ENCODE results near the gene RIOX2. TPM values are rescaled to one million over a fixed set of nuclear protein-coding genes. Genes with fewer than 3 reads are reported as not detected.

RIOX2 gene
- total RNA-seq, 1 donor, result 32.7 TPM

- no peak for DNase-seq (ENCODE audit: low read depth)
- TF ChIP-seq CTCF (IDR thresholded peaks at IDR 0.05; ENCODE audit: insufficient read depth, low read length), result no peak
- H3K4me3 ChIP-seq (ENCODE audit: low read depth, low read length), result no peak overlapping the region
These were observed 38.1 kb upstream of the RIOX2 start for GRCh38 chr3:98010194-98010882.

- TF ChIP-seq CTCF (IDR thresholded peaks at IDR 0.05; ENCODE audit: insufficient read depth, low read length), result no peak
- H3K4me3 ChIP-seq (ENCODE audit: low read depth, low read length), result no peak overlapping the region
- no peak for DNase-seq (ENCODE audit: low read depth)
These were observed 36.6 kb upstream of the RIOX2 start for GRCh38 chr3:98008855-98009254.

- DNase-seq (ENCODE audit: low read depth), result no peak
- TF ChIP-seq CTCF (IDR thresholded peaks at IDR 0.05; ENCODE audit: insufficient read depth, low read length), result no peak
- no peak overlapping the region for H3K4me3 ChIP-seq (ENCODE audit: low read depth, low read length)
These were observed 33.2 kb upstream of the RIOX2 start for GRCh38 chr3:98005438-98005837.

- no peak for TF ChIP-seq CTCF (IDR thresholded peaks at IDR 0.05; ENCODE audit: insufficient read depth, low read length)
- no peak for DNase-seq (ENCODE audit: low read depth)
- H3K4me3 ChIP-seq (ENCODE audit: low read depth, low read length), result no peak overlapping the region
These were observed 32.5 kb upstream of the RIOX2 start for GRCh38 chr3:98004721-98005120.

GRCh38 chr3:98003306-98003969 lies 31.2 kb upstream of the RIOX2 start:
- no peak for DNase-seq (ENCODE audit: low read depth)
- no peak for TF ChIP-seq CTCF (IDR thresholded peaks at IDR 0.05; ENCODE audit: insufficient read depth, low read length)

GRCh38 chr3:98002717-98003116 lies 30.5 kb upstream of the RIOX2 start:
- TF ChIP-seq CTCF (IDR thresholded peaks at IDR 0.05; ENCODE audit: insufficient read depth, low read length), result no peak
- no peak for DNase-seq (ENCODE audit: low read depth)

More at GRCh38 chr3:98003306-98003969, 31.2 kb upstream of the RIOX2 start:
- H3K4me3 ChIP-seq (ENCODE audit: low read depth, low read length), result no peak overlapping the region

More at GRCh38 chr3:98002717-98003116, 30.5 kb upstream of the RIOX2 start:
- no peak overlapping the region for H3K4me3 ChIP-seq (ENCODE audit: low read depth, low read length)

Data from fibroblast of the aortic adventitia (primary cell).